HL-60 (cell line): ENCODE measurements around the gene AGGF1.

ENCODE experiments used
- POLR2AphosphoS5 ChIP-seq: IDR thresholded peaks from 2 replicates; pipeline ENCODE4 v1.6.1; 2012; ENCODE audit warnings: low read depth
- REST ChIP-seq: IDR thresholded peaks from 2 replicates; pipeline ENCODE4 v1.6.1; 2012; ENCODE audit warnings: low read depth; ENCODE audit not compliant: insufficient replicate concordance
- TF ChIP-seq, protein P1 (sequence below): IDR thresholded peaks from one replicate; pipeline ENCODE4 v1.5.1; 2011; ENCODE audit warnings: low read length, control low read depth, inconsistent platforms; ENCODE audit not compliant: insufficient read depth

DNA sequence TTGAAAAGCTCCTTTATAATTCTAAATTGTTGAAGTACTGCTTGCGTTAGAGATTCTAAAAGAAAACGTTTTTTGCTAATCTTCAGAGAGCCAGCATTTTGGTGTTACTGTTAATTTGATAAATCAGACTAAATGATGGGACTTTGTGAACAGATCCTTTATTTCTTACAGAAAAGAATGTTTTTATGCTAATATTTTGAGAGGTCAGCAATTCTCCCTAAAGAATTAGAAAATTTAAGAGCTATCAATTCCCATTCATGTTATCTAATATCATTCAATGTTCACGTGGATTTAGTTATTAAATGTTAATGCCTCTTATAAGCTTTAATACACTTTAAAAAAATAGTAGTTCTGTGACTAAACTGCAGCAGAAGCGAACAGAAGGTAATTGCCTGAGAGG is 2.4 kb downstream of the AGGF1 start:
- TF ChIP-seq REST (no peak), POLR2AphosphoS5 (no peak)
- TF ChIP-seq, protein P1, sequence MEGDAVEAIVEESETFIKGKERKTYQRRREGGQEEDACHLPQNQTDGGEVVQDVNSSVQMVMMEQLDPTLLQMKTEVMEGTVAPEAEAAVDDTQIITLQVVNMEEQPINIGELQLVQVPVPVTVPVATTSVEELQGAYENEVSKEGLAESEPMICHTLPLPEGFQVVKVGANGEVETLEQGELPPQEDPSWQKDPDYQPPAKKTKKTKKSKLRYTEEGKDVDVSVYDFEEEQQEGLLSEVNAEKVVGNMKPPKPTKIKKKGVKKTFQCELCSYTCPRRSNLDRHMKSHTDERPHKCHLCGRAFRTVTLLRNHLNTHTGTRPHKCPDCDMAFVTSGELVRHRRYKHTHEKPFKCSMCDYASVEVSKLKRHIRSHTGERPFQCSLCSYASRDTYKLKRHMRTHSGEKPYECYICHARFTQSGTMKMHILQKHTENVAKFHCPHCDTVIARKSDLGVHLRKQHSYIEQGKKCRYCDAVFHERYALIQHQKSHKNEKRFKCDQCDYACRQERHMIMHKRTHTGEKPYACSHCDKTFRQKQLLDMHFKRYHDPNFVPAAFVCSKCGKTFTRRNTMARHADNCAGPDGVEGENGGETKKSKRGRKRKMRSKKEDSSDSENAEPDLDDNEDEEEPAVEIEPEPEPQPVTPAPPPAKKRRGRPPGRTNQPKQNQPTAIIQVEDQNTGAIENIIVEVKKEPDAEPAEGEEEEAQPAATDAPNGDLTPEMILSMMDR: no peak
